Fibroblast of mammary gland (primary cell): ENCODE results near the gene TMPRSS11A.

ENCODE experiments used
- DNase-seq: peaks from one replicate; pipeline ENCODE4 v3.0.0-alpha.2; 2010; ENCODE audit warnings: low read depth
- H3K4me3 ChIP-seq: 2 replicates; pipeline ENCODE4 v1.5.1; 2011; ENCODE audit warnings: low read depth, mild to moderate bottlenecking, low read length, moderate library complexity; ENCODE audit not compliant: control insufficient read depth
- CTCF ChIP-seq: conservative IDR thresholded peaks from 2 replicates; pipeline ENCODE4 v1.5.1; 2011; ENCODE audit warnings: low read depth, low read length, inconsistent platforms; ENCODE audit not compliant: control insufficient read depth, insufficient read depth

Gene TMPRSS11A

DNA sequence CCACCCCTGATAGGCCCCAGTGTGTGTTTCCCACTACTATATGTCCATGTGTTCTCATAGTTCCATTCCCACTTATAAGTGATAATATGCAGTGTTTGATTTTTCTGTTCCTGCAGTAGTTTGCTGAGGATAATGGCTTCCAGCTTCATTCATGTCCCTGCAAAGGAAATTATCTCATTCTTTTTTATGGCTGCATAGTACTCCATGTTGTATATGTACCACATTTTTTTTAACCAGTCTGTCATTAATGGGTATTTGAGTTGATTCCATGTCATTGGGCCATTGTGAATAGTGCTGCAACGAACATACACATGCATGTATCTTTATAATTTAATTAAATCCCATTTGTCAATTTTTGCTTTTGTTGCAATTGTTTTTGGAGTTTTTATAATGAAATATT is 10.3 kb upstream of the TMPRSS11A start:
- DNase-seq: no peak
- TF ChIP-seq CTCF: no peak
- no peak overlapping the region for H3K4me3 ChIP-seq

- DNase-seq: no peak
- TF ChIP-seq CTCF: no peak
- H3K4me3 ChIP-seq: no peak overlapping the region
Observed at GRCh38 chr4:67954890-67955289, 8.4 kb downstream of the TMPRSS11A start.

GRCh38 chr4:67941074-67941473 is 22.2 kb downstream of the TMPRSS11A start:
- no peak overlapping the region for H3K4me3 ChIP-seq
- no peak for TF ChIP-seq CTCF
- no peak for DNase-seq

- no peak for DNase-seq
- H3K4me3 ChIP-seq: no peak overlapping the region
- no peak for TF ChIP-seq CTCF
Observed at GRCh38 chr4:67940506-67940905, 22.8 kb downstream of the TMPRSS11A start.

DNA sequence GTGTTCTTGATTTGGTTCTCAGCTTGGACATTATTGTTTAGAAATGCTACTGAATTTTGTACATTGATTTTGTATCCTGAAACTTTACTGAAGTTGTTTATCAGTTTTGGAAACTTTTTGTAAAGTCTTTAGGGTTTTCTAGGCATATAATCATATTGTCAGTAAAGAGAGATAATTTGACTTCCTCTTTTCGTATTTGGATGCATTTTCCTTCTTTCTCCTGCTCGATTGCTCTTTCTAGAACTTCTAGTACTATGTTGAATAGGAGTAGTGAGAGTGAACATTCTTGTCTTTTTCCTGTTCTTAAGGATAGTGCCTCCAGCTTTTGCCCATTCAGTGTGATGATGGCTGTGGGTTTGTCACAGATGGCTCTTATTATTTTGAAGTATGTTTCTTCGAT is 24.1 kb downstream of the TMPRSS11A start:
- no peak for TF ChIP-seq CTCF
- no peak overlapping the region for H3K4me3 ChIP-seq
- no peak for DNase-seq

DNA sequence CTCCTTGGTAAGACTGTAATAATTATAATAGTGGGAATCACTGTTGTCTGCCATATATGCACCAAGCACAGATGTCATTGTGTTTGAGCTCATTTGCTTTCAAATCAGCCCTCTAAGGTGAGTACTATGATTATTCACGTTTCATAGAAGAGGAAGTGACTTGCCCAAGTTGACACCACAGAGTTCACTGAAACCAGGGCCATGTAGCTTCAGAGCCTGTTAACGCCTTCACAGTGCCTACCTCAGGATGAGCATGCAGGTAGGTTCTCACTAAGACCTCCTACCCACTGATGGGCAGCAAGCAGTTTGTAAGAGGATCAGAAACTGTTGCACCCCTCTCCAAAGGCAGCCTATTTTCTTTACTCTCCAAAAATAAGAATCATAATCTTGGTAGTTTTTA is 27.4 kb downstream of the TMPRSS11A start:
- no peak for TF ChIP-seq CTCF
- no peak for DNase-seq
- no peak overlapping the region for H3K4me3 ChIP-seq

GRCh38 chr4:67934628-67935027 is 28.7 kb downstream of the TMPRSS11A start:
- no peak overlapping the region for H3K4me3 ChIP-seq
- no peak for DNase-seq
- TF ChIP-seq CTCF: no peak
